AG09309 (cell line): ENCODE results near the gene BTBD2.

Source experiments
- DNase-seq: peaks from one replicate; pipeline ENCODE4 v3.0.0-alpha.2; 2010; ENCODE audit warnings: low read depth
- H3K4me3 ChIP-seq: 2 replicates; pipeline ENCODE4 v1.5.1; 2011; ENCODE audit warnings: mild to moderate bottlenecking, low read depth, low read length, moderate library complexity; ENCODE audit not compliant: control insufficient read depth
- CTCF ChIP-seq: IDR thresholded peaks from 2 replicates; pipeline ENCODE4 v1.5.1; 2011; ENCODE audit warnings: mild to moderate bottlenecking, low read depth, low read length, inconsistent platforms; ENCODE audit not compliant: insufficient read depth, control insufficient read depth; ENCODE audit errors: missing control alignments

BTBD2 gene

GRCh38 chr19:2056837-2057192 is 41.3 kb upstream of the BTBD2 start:
- no peak for TF ChIP-seq CTCF
- H3K4me3 ChIP-seq: no peak overlapping the region
- DNase-seq: no peak

- DNase-seq: peak; percentile 49
- H3K4me3 ChIP-seq: peak overlapping the region; percentile 44
- no peak for TF ChIP-seq CTCF
Observed at GRCh38 chr19:2055931-2056836, 40.7 kb upstream of the BTBD2 start.

- H3K4me3 ChIP-seq: no peak overlapping the region
- DNase-seq: no peak
- TF ChIP-seq CTCF: no peak
Observed at GRCh38 chr19:2054763-2055162, 39.2 kb upstream of the BTBD2 start.

- H3K4me3 ChIP-seq: no peak overlapping the region
- TF ChIP-seq CTCF: no peak
- DNase-seq: no peak
Observed at GRCh38 chr19:2053601-2054389, 38.3 kb upstream of the BTBD2 start.

GRCh38 chr19:2051773-2052704 is 36.5 kb upstream of the BTBD2 start:
- DNase-seq: no peak
- no peak for TF ChIP-seq CTCF
- peak overlapping the region; percentile 28 for H3K4me3 ChIP-seq
